Stimulated activated CD4-positive, alpha-beta T cell treated with anti-CD3 and anti-CD28 coated beads, Interleukin-12 subunit alpha, Interleukin-12 subunit beta, amount 100 ng/mL, for 24 hours (primary cell): Measurements from ENCODE around the gene SCAPER.
A peak's percentile ranks its signal among the peaks of the same experiment; 100 is the strongest.

Experiments
- DNase-seq, 2 experiments: peaks; one replicate each; pipeline ENCODE4 v3.0.0-alpha.2; 2020; ENCODE audit warnings: low read depth in 2 of 2

The SCAPER gene

DNA sequence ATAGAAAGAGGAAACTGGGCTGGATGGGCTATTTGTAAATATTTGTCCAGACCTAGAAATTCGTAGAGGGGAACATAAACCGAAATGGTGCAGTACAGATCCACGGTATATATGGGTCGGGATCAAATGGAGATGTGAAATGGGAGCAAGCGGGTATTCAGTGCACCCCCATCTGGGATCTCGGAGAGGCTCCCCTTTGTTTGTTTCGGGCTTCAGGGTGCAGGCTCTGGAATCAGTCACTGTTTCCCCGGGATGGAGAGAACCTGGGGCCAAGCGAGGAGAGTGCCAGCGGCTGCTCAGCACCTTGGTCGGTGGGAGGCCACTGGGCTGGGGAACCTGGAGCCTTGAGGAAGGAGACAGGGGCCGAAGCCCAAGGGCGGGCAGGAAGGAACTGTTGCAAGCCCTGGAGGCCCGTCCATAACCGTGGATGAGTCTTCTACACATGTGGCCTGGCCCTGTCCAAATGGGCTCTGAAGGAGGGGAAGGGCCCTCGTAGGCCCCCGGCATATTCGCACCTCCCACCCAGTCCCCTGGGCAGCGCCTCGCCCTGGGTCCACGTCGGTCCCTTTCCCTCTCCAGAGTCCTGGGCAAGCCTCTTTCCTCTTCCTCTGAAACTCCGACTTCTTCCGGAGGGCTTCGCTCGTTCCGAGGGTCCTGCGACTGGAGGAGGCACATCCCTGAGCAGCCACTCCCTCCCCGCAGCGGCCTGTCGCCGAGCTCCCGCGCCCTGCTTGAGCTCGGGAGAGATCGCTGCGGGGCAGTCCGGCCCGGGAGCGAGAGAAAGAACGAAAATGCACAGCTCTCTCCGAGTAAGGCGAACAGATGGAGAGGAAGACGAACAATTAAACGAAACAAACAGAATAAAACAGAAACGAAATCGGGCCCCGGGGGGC, 565.6 kb downstream of the SCAPER start:
- no peak for DNase-seq

DNA sequence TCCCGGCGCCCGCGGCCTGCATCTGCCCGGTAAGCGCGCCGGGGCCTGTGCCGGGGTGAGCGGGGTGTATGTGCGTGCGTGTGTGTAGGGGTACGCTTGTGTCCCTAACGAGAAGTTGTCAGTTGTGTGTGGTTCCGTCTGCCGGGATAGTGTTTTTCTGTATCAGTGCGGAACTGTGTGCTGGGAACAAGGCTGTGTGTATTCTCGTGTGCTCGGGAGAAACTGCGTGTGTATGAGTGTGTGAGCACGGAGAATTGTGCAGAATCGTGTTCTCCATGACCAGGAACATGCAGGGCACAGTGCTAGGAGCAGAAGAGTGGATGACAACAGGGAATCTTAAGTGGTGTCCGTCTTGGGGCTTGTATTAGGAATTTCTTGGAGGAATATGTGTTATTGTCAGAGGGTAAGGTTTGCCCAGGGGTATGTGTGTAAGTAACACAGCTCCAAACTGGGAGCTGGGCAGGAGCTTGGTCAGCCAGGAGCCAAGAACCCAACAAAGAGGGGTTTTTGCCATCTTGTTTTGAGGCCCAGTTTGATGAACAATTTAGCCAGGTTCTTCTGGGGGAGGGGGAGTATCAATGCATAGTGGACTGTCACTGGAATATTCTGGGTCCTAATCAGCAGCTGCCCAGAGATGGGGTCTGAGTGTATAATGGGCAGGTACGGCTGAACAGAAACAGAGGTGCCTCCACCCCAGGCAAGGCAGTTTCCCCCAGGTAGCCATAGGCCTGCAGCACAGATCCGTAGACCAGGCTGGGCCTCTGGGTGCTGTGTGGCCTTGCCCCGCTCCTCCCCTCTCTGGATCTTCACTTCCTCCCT, 566.4 kb downstream of the SCAPER start:
- no peak for DNase-seq

DNA sequence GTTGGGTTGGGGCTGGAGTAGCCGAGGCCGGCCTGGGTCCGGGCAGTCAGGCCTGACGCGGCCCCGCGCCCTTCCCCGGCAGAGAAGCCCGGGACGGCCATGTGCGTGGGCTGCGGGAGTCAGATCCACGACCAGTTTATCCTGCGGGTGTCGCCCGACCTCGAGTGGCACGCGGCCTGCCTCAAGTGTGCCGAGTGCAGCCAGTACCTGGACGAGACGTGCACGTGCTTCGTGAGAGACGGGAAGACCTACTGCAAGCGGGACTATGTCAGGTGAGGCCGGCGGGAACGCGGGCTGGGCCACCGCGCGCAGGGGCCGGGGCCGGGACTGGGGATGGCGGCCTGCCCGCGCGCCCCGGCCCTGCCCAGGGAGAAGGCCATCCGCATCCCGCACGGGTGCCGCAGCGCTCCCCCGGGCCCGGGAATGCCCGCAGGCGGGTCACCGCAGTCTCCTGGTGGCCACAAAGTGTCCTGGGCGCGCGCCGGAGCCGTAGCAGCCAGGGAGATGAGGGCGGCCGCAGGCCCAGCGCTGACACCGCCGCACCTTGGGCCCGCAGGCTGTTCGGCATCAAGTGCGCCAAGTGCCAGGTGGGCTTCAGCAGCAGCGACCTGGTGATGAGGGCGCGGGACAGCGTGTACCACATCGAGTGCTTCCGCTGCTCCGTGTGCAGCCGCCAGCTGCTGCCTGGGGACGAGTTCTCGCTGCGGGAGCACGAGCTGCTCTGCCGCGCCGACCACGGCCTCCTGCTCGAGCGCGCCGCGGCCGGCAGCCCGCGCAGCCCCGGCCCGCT, 567.2 kb downstream of the SCAPER start:
- no peak for DNase-seq

DNA sequence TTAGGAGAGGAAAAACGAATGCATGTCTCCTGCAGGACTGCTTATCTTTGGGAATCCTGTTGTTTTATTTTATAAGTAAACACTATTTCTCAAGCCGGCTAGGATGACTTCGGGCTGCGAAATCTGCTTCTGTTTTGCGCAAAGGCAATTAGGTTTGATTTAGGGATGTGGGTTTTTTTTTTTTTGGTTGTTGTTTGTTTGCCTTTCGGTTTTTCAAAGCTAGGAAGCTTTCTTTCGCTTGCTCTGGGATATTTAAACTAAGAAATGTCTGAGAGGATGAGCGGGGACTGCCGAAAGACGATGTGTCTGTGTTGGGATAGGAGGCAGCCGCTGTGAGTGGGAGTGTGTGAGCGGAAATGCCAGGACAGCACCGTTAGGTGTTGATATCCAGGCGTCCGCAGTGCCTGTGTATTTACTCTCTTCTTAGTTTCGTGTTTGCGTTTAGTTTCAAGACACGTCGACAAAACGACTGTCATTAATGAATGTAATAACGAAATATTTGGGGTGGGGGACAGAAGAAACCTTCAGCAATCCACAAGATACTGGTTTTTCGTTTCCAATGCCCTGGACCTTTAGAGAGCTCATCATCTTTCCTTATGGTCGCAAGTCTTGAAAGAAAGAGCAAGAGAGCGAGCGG, 568.0 kb downstream of the SCAPER start:
- no peak for DNase-seq

DNA sequence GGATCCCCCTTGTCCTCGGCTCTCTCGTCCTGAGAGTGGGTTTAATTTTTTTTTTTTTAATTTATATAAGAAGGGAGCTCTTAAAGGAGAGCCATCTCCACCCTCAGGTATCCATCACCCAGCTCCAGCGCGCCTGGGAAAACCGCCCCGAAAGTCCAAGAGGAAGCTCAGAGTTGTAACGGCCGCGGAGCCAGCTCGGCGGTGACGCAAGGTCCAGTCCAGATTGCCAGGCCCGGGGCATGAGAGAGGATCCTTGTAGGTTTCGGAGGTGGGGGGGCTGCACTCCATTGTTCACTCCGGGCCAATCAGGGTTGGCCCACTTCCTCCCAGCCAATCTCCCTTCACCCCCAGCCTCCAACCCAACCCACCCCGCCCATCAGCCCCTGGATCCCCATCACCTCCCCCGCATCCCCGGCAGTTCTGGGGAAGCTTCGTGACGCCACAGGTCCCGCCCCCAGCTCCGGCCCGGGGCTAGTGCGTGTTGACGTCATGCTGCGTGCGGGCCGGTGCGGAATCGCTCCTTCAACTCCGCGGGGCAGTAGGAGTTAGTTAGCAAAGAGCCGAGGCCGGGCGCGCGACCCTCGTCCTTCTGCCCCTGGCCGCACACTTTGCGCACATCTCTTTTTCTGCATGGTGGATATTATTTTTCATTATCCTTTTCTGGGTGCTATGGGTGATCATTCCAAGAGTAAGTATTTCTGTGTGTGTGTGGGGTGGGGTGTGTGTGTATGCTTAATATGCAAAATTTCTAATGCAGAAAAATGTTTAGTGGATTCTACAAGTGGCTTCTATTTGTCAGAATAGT, 568.7 kb downstream of the SCAPER start, which contains the start of gene ISL2:
Gene ISL2 (plus strand): TSS at position 520 of the 805 bp plus-strand sequence. CDS start 111 bp downstream, at position 631.
- peak; percentile 33 to 73 for DNase-seq

DNA sequence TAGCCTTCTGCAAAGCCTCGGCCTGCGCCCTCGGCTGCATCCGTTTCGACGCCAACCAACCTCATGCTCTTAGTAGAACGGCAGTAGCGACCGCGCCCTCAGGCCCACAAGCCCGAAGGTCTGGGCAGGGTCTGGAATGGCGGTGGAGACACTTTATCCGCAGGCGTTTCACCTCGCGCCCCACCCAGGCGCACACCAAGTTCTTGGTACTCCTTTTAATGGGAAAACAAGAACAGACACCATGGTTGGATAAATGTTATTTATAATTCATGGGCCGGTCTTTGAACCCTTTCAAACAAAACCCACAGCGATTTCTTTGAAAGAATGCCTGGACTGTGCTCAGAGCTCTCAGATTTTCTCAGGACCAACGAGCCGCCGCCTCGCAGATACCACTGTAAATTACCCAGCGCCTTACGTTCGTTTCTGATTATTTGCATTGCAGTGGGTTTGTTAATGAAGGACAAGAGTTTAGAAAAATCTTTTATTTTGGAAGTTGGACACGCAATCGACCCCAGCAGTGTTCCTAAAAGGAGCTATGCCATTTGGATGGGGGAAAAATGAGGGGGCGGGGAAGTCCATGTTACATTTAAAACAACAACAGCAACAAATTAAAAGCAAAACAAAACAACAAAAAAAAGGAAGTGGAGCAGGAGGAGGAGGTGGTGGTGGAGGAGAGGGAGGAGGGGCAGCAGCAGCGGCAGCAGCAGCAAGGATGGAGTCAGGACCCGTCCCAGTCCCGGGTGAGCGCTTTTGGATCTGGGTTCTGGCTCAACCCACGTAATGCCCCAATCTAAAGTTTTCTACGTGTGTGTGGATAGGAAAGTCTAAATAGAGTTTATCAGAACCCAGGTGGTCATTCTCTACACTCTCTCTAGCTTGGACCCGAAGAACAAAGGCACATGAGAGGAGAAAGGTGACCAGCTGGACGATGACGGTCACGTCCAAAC, 569.6 kb downstream of the SCAPER start:
- DNase-seq = no peak

DNA sequence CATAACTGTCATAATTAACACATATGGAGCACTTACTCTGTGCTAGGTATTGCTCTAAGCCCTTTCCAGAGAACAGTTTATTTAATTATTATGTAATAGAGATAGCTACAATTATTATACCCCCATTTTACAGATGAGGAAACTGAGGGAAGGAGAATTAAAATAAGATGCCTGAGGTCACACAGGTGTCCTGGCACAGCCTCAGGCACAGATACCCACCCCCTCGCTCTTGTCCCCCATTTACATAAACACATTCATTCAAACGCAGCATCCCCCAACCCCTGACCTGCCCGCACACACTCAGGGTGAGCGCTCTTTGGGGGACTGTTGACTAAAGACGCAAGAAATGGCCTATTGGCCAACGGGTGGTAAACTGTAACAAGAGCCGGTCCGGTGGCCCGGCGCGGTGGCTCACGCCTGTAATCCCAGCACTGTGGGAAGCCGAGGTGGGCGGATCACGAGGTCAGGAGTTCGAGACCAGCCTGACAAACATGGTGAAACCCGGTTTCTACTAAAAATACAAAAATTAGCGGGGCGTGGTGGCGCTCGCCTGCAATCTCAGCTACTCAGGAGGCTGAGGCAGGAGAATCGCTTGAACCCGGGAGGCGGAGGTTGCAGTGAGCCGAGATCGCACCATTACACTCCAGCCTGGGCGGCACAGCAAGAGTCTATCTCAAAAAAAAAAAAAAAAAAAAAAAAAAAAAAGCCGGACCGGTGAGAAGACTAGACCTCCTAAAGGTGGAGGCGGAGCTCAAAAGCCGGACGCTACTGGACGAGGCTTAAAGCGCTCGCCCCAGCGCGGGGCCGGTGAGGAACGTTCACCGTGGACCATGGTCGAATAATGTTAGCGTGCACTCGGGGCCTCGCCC, 570.5 kb downstream of the SCAPER start:
- DNase-seq = no peak

DNA sequence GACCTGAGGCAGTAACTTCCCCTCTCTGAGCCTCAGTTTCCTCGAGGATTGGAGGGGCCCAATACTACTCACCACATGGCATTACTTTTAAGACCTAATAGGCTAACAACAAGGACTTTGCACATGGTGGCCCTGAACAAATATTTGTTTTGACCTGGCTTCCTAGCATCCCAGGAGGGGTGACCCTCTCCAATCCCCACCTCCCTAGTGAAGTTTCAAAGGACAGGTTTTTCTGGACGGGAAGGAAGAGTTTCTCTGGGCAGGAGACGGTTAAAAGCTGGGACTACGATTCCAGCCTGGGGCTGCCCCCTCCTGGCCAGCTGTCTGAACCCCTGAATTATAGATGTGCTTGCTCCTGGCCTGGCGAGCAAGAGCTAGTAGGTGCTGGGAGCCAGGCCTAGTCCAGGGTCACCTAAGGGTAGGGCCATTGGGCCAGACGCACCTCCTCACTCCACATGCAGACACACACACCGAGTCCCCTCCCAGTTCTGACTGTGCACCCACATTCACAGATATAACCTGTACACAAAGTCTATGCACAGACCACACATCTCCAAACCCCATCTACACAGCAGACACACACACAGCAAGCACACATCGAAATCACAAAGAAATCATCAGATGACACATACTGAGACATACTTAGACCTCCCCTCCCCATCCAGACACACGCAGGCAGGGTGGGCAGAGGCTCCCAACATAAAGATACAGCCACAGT, 571.3 kb downstream of the SCAPER start:
- DNase-seq = no peak

DNA sequence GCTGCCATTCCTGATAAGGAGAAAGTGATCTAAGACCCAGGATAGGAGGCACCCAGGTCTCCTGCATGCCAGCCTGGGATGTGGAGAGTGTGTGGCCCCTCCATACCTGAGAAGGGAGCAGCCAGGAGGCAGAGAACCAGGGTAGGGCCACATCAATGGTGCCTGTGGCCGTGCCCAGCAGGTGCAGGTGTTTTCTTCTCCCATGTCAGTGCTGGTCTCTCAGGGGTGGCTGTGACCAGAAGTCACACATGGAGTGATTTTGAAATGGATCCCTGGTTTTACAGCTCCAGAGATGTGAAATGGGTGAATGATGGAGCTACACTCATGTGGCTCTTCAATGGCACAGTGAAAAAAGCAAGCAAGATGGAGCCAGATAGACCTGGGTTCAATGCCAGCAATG, 571.8 kb downstream of the SCAPER start:
- DNase-seq = no peak

DNA sequence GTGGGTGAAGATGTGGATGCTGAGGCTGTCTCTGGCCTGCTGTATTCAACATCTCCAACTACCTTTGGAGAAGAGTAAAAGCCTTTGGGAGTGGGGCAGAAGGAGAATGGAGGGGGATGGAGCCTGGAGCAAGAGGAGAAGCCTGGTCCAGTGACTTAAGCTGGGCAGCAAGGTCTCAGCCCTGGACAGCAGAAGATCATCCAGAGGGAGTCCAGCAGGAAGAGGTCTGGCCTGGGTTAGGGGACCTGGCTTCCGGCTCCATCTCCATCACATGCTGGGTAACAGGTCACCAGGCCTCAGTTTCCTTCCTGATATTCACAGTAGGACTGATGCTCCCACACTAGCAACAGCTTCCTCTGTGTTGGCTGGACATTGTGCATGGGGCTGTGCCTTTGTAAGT, 572.3 kb downstream of the SCAPER start:
- no peak for DNase-seq

DNA sequence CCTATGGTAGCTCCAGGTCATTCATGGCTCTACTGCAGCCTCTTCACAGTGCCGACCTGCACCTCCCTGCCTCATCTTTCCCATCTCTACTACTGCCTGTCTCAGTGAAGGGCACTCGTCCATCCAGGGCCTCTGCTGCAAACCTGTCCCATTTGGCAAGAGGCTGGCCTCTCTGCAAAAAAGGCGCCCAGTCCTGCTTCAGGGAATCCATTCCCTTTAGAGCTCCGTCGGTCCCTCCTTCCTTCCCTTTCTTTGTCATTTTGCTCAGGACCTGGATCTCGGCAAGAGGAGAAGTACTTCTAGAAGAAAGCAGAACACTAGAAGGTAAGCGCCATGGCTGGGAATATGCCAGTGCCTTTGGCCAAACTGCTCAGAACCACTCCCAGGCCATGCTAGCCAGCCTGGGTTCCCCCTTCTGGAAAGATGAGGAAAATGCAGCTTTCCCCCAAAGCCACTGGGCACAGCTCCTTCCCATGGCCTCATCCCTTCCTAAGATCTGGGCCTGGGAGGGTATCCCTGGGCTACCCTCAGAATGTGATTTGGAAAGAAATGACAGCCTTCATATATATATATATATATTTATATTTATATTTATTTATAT, 575.0 kb downstream of the SCAPER start:
- DNase-seq = no peak

DNA sequence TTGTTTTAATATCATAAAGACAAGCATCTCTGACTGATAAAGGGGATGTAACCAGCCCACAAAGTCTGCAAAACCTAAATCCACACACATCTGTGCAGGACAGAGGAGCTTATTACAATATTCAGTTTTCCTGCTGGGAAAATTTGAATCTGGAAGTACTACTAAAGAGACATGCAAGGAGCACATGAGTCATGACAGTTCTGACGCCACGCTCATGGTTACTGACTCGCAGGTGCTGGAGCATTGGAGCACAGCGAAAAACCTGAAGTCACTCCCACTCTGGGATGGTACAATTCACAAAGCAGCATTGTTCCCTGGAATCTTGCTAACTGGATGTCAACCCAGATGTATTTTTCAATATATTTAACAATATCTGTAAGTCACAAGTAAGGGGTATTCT, 576.2 kb downstream of the SCAPER start:
- no peak for DNase-seq

DNA sequence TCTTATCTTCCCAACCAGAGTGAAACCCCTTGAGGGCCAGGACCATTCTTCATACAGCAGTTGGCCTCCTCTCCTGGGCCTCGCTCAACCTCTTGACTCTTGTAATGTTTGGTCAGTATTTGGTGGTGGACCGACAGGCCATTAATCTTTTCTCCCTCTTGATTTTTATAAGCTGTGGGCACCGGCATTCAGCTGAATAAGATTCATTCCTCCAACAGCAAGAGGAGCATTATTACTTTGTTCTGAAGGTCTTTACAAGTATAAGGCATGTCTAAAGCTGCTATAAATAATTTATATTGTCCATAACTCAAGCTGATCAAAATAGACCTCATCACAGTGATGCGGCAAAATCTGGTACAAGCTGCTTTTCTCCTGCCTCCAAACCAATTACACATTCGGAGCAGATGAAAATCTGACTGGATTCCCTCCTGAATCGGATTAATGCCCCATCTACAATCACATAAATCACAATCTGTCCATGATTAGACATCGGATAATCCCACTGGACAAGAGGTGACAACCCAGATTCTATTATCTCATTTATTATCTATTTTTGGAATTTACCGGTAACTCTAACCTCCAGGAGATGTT, 576.9 kb downstream of the SCAPER start:
- no peak for DNase-seq

DNA sequence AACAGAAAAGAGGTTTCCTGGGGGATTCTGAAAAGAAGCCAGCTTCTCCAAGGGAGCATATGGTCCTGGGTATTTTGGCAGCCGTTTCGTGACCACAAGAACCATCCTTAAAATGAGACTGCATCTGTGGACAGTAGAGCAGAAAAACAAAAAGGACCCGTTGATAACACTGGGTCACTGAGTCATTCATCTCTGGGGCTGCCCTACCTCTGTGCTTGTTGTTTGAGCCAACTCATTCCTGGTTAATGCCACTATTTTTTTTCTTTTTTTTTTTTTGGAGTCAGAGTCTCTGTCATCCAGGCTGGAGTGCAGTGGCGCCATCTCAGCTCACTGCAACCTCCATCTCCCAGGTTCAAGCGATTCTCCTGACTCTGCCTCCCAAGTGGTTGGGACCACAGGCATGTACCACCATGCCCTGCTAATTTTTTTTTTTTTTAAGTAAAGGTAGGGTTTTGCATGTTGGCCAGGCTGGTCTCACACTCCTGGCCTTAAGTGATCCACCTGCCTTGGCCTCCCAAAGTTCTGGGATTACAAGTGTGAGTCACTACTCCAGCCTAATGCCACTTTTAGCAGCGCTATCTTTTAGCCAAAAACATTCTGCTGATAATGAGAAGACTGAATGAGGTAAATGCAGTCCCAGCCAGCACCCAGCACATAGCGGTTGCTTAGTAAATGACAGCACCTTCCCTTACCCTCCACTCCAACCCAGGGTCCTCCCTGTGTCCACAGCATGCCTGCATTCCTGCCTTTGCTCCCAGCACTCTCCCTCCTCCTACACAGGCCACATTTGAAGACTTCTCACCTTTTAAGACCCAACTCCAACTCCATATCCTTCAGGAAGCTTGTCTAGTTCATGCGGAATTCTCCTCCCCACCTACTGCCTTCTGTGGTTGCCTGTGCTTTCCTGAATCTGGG, 577.7 kb downstream of the SCAPER start:
- no peak for DNase-seq

DNA sequence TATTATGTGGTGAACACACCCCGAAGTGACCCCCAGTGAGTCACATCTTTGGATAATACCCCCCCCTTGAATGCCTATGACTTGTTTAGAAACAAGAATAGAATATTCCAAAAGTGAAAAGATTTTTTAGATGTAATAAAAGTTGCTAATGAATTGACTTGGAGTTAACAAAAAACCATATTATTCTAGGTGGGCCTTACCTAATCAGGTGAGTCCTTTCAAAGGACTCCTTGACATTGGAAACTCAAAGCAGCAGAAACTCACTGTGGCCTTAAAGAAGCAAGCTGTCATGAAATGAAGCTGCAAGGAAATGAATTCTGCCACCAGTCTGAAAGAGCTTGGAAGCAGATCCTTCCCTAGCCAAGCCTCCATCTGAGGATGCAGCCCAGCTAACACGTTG, 579.4 kb downstream of the SCAPER start:
- no peak for DNase-seq

DNA sequence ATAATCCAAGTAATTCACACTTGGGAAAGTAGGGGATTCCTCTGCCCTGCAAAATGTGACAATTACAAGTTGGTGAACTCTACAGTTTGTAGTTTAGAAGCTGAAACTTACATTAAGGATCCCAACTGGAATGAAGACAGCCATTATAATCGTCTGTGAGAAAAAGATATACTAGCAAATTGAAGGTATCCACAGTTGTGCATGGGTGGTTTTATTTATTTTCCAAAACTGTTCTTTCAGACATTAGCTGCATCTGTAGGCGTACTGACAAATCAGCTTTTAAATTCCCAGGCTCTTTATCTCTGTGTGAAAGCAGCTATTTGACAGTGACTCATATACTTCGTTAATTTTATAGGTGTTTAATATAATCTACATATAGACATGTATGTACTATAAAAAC, 581.1 kb downstream of the SCAPER start:
- no peak for DNase-seq
